ENCODE data around the gene DNAL1. TPM values are rescaled to one million over a fixed set of nuclear protein-coding genes. Genes with fewer than 3 reads are reported as not detected.

DNAL1 gene
- total and polyA plus RNA-seq, 10 donors: 2.2 to 15.4 (median 6.1) TPM

DNA sequence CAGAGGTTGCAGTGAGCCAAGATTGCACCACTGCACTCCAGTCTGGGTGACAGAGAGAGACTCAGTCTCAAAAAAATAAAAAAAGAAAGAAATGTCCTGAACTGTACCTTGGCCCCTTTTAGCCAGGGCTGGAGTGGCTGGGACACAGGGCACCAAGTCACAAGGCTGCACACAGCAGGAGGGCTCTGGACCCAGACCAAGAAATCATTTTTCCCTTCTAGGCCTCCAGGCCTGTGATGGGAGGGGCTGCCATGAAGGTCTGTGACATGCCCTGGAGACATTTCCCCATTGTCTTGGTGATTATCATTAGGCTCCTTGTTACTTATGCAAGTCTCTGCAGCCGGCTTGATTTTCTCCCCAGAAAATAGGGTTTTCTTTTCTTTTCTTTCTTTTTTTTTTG is 37.5 kb upstream of the DNAL1 start:
- H3K27ac ChIP-seq: no peak overlapping the region
- intact Hi-C loops (cut with DNase I; ENCODE audit: low total_unique reads): no loop called here
- no peak for DNase-seq
- H3K4me1 ChIP-seq: peaks cover 0 to 8% (median 5%) of the 10 kb centered on the region in 6 donors
- H3K27me3 ChIP-seq (replicated peaks in 1 of 7): no peaks in the 10 kb centered on the region
- H3K9me3 ChIP-seq: peaks cover 0 to 8% (median 0%) of the 10 kb centered on the region in 8 donors
- TF ChIP-seq, protein P1, sequence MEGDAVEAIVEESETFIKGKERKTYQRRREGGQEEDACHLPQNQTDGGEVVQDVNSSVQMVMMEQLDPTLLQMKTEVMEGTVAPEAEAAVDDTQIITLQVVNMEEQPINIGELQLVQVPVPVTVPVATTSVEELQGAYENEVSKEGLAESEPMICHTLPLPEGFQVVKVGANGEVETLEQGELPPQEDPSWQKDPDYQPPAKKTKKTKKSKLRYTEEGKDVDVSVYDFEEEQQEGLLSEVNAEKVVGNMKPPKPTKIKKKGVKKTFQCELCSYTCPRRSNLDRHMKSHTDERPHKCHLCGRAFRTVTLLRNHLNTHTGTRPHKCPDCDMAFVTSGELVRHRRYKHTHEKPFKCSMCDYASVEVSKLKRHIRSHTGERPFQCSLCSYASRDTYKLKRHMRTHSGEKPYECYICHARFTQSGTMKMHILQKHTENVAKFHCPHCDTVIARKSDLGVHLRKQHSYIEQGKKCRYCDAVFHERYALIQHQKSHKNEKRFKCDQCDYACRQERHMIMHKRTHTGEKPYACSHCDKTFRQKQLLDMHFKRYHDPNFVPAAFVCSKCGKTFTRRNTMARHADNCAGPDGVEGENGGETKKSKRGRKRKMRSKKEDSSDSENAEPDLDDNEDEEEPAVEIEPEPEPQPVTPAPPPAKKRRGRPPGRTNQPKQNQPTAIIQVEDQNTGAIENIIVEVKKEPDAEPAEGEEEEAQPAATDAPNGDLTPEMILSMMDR (IDR thresholded peaks at IDR 0.05 in 8 of 11, conservative IDR thresholded peaks at IDR 0.05 in 3 of 11): no peak
- TF ChIP-seq POLR2AphosphoS5 (IDR thresholded peaks at IDR 0.05): no peak
- no peak for TF ChIP-seq POLR2A (IDR thresholded peaks at IDR 0.05)
- H3K36me3 ChIP-seq: no peaks in the 10 kb centered on the region
- WGBS, 5 donors: 70 to 100% (median 96%) methylated on average over 1 of the region's 1 CpG
- H3K4me3 ChIP-seq: no peak overlapping the region

DNA sequence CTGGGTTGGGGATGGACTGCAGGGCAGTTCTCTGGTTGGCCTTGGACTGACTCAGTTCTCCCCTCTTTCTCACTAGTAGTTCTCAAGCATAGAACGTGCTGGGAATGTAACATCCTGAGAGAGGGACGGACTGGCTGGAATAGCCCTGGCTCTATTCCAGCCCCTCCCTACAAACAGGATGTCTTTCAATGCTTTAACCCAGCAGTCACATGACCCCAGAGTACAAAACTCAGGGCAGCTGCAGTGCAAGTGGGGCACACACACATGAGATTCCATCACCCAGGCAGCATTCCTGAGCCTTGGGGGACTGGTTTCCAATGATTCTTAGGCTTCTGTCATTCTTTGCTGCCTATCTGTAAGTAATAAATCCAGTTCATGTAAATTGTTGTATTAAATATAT is 34.1 kb upstream of the DNAL1 start:
- intact Hi-C loops (cut with DNase I; ENCODE audit: low total_unique reads): no loop called here
- Histone ChIP-seq H3K4me3 (no peak overlapping the region), H3K4me1 (peaks cover 0 to 22% (median 13%) of the 10 kb centered on the region in 6 donors), H3K27ac (no peak overlapping the region), H3K36me3 (no peaks in the 10 kb centered on the region), H3K27me3 (replicated peaks in 1 of 7) (peaks cover 0 to 13% (median 0%) of the 10 kb centered on the region in 7 donors), H3K9me3 (peaks cover 0 to 8% (median 0%) of the 10 kb centered on the region in 8 donors)
- no peak for DNase-seq
- WGBS, 5 donors: 44 to 65% (median 52%) methylated on average over 2 of the region's 2 CpGs
- TF ChIP-seq POLR2AphosphoS5 (IDR thresholded peaks at IDR 0.05): no peak
- TF ChIP-seq, protein P1 (IDR thresholded peaks at IDR 0.05 in 8 of 11, conservative IDR thresholded peaks at IDR 0.05 in 3 of 11): no peak
- TF ChIP-seq POLR2A (IDR thresholded peaks at IDR 0.05): no peak

DNA sequence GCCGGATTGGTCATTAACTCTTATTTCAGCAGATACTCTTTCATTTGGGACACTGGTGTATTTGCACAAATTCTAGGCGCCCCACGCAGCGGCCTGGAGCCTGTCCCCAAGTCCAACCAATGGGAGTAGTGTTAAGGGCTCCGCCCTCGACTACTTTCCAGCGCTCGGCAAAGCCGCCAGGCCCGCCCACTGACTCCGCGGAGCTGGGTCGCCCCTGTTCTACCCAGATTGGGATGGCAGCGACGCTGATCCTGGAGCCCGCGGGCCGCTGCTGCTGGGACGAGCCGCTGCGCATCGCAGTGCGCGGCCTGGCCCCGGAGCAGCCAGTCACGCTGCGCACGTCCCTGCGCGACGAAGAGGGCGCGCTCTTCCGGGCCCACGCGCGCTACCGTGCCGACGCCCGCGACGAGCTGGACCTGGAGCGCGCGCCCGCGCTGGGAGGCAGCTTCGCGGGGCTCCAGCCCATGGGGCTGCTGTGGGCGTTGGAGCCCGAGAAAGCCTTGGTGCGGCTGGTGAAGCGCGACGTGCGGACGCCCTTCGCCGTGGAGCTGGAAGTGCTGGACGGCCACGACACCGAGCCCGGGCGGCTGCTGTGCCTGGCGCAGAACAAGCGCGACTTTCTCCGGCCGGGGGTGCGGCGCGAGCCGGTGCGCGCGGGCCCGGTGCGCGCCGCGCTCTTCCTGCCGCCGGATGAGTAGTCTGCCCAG is 32.3 kb upstream of the DNAL1 start, which contains the start of gene ACOT6:
Gene ACOT6, plus strand, starts transcription at position 179 of the 707 bp plus-strand sequence. Its CDS starts 55 bp downstream, at position 234.
- TF ChIP-seq, protein P1 (IDR thresholded peaks at IDR 0.05 in 8 of 11, conservative IDR thresholded peaks at IDR 0.05 in 3 of 11): no peak
- peak; percentile 38 to 73 (median 65) for TF ChIP-seq POLR2AphosphoS5 (IDR thresholded peaks at IDR 0.05)
- peaks cover 0 to 22% (median 13%) of the 10 kb centered on the region in 6 donors for H3K4me1 ChIP-seq
- H3K36me3 ChIP-seq: no peaks in the 10 kb centered on the region
- 0 to 1% (median 1%) methylated on average over 48 to 84 of the region's 84 CpGs for WGBS, 5 donors
- peak within 1 kb of the TSS; percentile 59 to 95 (median 73) for H3K4me3 ChIP-seq
- peaks cover 0 to 13% (median 0%) of the 10 kb centered on the region in 7 donors for H3K27me3 ChIP-seq (replicated peaks in 1 of 7)
- peaks cover 0 to 8% (median 0%) of the 10 kb centered on the region in 8 donors for H3K9me3 ChIP-seq
- peak within 1 kb of the TSS; percentile 61 to 90 (median 84) for H3K27ac ChIP-seq
- DNase-seq: peak; percentile 90
- intact Hi-C loops (cut with DNase I; ENCODE audit: low total_unique reads): no loop called here

DNA sequence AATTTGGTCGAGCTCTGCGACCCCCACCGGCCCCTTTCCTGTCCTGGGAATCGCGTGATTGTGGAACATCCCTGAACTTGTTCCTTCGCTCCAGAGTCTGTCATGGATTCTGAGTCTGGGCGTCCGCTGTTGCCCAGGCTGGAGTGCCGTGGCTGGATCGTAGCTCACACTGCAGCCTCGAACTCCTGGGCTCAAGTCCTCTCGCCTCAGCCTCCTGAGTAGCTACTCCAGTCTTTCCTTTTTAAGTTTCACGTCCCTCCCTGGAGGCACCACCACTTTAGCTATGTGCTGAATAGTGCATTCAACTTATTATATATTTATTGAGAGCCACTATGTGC is 31.8 kb upstream of the DNAL1 start:
- Histone ChIP-seq H3K27me3 (replicated peaks in 1 of 7) (peaks cover 0 to 13% (median 0%) of the 10 kb centered on the region in 7 donors), H3K4me3 (peak overlapping the region; percentile 59 to 95 (median 73)), H3K36me3 (no peaks in the 10 kb centered on the region), H3K4me1 (peaks cover 0 to 22% (median 13%) of the 10 kb centered on the region in 6 donors), H3K9me3 (peaks cover 0 to 8% (median 0%) of the 10 kb centered on the region in 8 donors), H3K27ac (peak overlapping the region; percentile 61 to 90 (median 84))
- no peak for DNase-seq
- intact Hi-C loops (cut with DNase I; ENCODE audit: low total_unique reads): no loop called here
- TF ChIP-seq POLR2AphosphoS5 (IDR thresholded peaks at IDR 0.05): no peak
- TF ChIP-seq, protein P1 (IDR thresholded peaks at IDR 0.05 in 8 of 11, conservative IDR thresholded peaks at IDR 0.05 in 3 of 11): no peak
- TF ChIP-seq POLR2A (IDR thresholded peaks at IDR 0.05): no peak
- 4 to 13% (median 6%) methylated on average over 7 to 13 of the region's 13 CpGs for whole genome bisulfite sequencing, 5 donors
